ENCODE measurements around the gene ABCB1. TPM values are rescaled to one million over a fixed set of nuclear protein-coding genes. Genes with fewer than 3 reads are reported as not detected.

The ABCB1 gene
- total and polyA plus RNA-seq, 2 of the 13 experiments (the other 11 are each of a cell fraction or from before 2014, with no cell fraction given), result 42.8 to 52.6 TPM

DNA sequence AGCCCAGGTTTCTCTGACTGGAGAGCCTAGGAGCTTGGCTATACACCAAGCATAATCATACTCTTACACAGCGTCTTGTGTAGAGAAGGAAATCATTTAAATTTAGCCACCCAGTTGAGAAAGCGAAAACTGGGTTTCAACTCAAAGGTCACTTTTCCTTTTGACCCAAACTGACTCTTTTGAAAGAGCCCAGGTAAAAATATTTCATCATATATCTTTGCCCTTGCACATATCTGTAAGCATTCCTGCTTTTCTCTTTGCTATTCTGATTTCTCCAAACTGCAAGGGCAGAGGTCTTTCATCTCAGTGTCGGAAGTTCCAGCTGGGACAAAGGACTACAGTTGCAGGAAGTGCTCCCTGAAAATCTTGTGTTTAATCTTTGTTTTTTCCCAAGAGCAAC is 103.2 kb downstream of the ABCB1 start (continued):
- no peak for TF ChIP-seq TFDP2 (CRISPR knock-in tag; IDR thresholded peaks at IDR 0.05)
- no peak for TF ChIP-seq TBL1XR1 (IDR thresholded peaks at IDR 0.05; ENCODE audit: borderline replicate concordance, low read length, partially characterized antibody)
- peak; percentile 88 for TF ChIP-seq ZEB1 (IDR thresholded peaks at IDR 0.05; ENCODE audit: insufficient replicate concordance, low read depth)
- TF ChIP-seq TGIF2 (CRISPR knock-in tag; IDR thresholded peaks at IDR 0.05), result no peak
- TF ChIP-seq ELF1 (CRISPR knock-in tag; IDR thresholded peaks at IDR 0.05), result peak; percentile 61
- TF ChIP-seq, protein P1, sequence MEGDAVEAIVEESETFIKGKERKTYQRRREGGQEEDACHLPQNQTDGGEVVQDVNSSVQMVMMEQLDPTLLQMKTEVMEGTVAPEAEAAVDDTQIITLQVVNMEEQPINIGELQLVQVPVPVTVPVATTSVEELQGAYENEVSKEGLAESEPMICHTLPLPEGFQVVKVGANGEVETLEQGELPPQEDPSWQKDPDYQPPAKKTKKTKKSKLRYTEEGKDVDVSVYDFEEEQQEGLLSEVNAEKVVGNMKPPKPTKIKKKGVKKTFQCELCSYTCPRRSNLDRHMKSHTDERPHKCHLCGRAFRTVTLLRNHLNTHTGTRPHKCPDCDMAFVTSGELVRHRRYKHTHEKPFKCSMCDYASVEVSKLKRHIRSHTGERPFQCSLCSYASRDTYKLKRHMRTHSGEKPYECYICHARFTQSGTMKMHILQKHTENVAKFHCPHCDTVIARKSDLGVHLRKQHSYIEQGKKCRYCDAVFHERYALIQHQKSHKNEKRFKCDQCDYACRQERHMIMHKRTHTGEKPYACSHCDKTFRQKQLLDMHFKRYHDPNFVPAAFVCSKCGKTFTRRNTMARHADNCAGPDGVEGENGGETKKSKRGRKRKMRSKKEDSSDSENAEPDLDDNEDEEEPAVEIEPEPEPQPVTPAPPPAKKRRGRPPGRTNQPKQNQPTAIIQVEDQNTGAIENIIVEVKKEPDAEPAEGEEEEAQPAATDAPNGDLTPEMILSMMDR (CRISPR knock-in tag; IDR thresholded peaks at IDR 0.05), result no peak
- TF ChIP-seq, protein P2, sequence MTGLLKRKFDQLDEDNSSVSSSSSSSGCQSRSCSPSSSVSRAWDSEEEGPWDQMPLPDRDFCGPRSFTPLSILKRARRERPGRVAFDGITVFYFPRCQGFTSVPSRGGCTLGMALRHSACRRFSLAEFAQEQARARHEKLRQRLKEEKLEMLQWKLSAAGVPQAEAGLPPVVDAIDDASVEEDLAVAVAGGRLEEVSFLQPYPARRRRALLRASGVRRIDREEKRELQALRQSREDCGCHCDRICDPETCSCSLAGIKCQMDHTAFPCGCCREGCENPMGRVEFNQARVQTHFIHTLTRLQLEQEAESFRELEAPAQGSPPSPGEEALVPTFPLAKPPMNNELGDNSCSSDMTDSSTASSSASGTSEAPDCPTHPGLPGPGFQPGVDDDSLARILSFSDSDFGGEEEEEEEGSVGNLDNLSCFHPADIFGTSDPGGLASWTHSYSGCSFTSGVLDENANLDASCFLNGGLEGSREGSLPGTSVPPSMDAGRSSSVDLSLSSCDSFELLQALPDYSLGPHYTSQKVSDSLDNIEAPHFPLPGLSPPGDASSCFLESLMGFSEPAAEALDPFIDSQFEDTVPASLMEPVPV (CRISPR knock-in tag; IDR thresholded peaks at IDR 0.05), result no peak
- no peak for TF ChIP-seq NFYB (CRISPR knock-in tag; IDR thresholded peaks at IDR 0.05)
- TF ChIP-seq, protein P3, sequence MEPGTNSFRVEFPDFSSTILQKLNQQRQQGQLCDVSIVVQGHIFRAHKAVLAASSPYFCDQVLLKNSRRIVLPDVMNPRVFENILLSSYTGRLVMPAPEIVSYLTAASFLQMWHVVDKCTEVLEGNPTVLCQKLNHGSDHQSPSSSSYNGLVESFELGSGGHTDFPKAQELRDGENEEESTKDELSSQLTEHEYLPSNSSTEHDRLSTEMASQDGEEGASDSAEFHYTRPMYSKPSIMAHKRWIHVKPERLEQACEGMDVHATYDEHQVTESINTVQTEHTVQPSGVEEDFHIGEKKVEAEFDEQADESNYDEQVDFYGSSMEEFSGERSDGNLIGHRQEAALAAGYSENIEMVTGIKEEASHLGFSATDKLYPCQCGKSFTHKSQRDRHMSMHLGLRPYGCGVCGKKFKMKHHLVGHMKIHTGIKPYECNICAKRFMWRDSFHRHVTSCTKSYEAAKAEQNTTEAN (CRISPR knock-in tag; conservative IDR thresholded peaks at IDR 0.05), result no peak
- TF ChIP-seq ZNF703 (CRISPR knock-in tag; IDR thresholded peaks at IDR 0.05; ENCODE audit: borderline replicate concordance), result no peak
- TF ChIP-seq FOXO1 (CRISPR knock-in tag; IDR thresholded peaks at IDR 0.05), result no peak
- no peak for TF ChIP-seq SP2 (CRISPR knock-in tag; IDR thresholded peaks at IDR 0.05)
- no peak for TF ChIP-seq TAF1 (CRISPR knock-in tag; IDR thresholded peaks at IDR 0.05)
- TF ChIP-seq ZSCAN12 (CRISPR knock-in tag; IDR thresholded peaks at IDR 0.05), result no peak
- no peak for TF ChIP-seq DNMT1 (CRISPR knock-in tag; IDR thresholded peaks at IDR 0.05)
- peak; percentile 35; the same call in 1 of the 2 replicates for TF ChIP-seq AHDC1 (CRISPR knock-in tag; IDR thresholded peaks at IDR 0.05; ENCODE audit: borderline replicate concordance)
- TF ChIP-seq, protein P4, sequence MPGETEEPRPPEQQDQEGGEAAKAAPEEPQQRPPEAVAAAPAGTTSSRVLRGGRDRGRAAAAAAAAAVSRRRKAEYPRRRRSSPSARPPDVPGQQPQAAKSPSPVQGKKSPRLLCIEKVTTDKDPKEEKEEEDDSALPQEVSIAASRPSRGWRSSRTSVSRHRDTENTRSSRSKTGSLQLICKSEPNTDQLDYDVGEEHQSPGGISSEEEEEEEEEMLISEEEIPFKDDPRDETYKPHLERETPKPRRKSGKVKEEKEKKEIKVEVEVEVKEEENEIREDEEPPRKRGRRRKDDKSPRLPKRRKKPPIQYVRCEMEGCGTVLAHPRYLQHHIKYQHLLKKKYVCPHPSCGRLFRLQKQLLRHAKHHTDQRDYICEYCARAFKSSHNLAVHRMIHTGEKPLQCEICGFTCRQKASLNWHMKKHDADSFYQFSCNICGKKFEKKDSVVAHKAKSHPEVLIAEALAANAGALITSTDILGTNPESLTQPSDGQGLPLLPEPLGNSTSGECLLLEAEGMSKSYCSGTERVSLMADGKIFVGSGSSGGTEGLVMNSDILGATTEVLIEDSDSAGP (CRISPR knock-in tag; IDR thresholded peaks at IDR 0.05; ENCODE audit: borderline replicate concordance), result no peak
